ENCODE results near the gene XYLT1.

DNA sequence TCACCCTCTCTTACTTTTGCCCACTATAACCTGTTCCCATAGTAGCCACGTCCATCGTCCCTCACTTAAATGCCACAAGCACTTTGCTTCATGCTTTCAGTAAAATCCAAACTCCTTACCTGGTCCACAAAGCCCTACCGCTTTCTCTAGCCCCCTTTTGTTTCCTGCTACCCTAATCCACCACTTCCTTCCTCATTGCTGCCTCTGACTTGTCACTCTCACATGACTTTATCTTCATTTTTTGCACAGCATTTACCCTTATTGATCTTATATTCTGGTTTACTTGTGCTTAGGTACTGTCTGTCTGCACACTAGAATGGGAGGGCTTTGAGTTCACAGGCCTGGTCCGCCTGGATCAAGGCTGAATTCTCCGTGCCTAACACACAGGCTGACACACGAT lies 340.0 kb downstream of the XYLT1 start:
- TF ChIP-seq CREB5 (CRISPR knock-in tag; IDR thresholded peaks at IDR 0.05; ENCODE audit: low read depth) = no peak
- no peak for TF ChIP-seq ZNF565 (CRISPR knock-in tag; conservative IDR thresholded peaks at IDR 0.05; ENCODE audit: low read depth)
- TF ChIP-seq ZFP3 (CRISPR knock-in tag; IDR thresholded peaks at IDR 0.05) = no peak
- no peak for TF ChIP-seq ARNTL (CRISPR knock-in tag; IDR thresholded peaks at IDR 0.05; ENCODE audit: borderline replicate concordance, low read depth)
